Endothelial cell of umbilical vein (primary cell): ENCODE data around the gene LRP5. TPM values are rescaled to one million over a fixed set of nuclear protein-coding genes. Genes with fewer than 3 reads are reported as not detected.

Experiments
- BruUV-seq: library from RNA; stranded (reverse); fragments of 400-500 nt; replicated peaks from 2 replicates; lab custom pipeline; 2021; lab: Mats Ljungman, UMichigan
- CTCF ChIA-PET: fragments of 300-600, 350-600 bp; sonication (Branson Sonifier 250); formaldehyde crosslinking; loops from one replicate; lab custom pipeline; 2021; ENCODE audit warnings: antibody characterized with exemption, inconsistent platforms; lab: Charles Lee
- POLR2A ChIA-PET: fragments of 300-600, 350-600 bp; sonication (Branson Sonifier 250); formaldehyde crosslinking; loops from one replicate; lab custom pipeline; 2021; ENCODE audit warnings: antibody characterized with exemption, inconsistent platforms; lab: Charles Lee
- DNase-seq: peaks from one replicate; pipeline ENCODE4 v3.0.0-alpha.2; 2011; ENCODE audit warnings: low read depth, low spot score
- FAIRE-seq: peaks from 2 replicates; lab custom pipeline; 2011; peaks lifted over from hg19 to GRCh38; lab: Jason Lieb, UNC
- H2AFZ ChIP-seq: 2 replicates; pipeline ENCODE4 v1.6.0; 2012; ENCODE audit warnings: low read depth, low read length, control low read depth, inconsistent platforms
- H3K27ac ChIP-seq: 2 replicates; pipeline ENCODE4 v1.5.1; 2011; ENCODE audit warnings: low read depth, mild to moderate bottlenecking, control low read depth, low read length, moderate library complexity; ENCODE audit not compliant: insufficient read depth
- H3K27me3 ChIP-seq, 2 experiments: 2 replicates each; pipeline versions ENCODE4 v1.6.0 to v1.6.1; 2011; ENCODE audit warnings: low read length in 2 of 2, mixed read lengths in 1 of 2; ENCODE audit not compliant: control insufficient read depth in 2 of 2, insufficient read depth in 2 of 2
- H3K36me3 ChIP-seq, 2 experiments: 2 replicates in 1 of 2; 3 replicates in 1 of 2; pipeline ENCODE4 v1.5.1; 2011; ENCODE audit warnings: low read length in 2 of 2, mild to moderate bottlenecking in 1 of 2, moderate library complexity in 1 of 2; ENCODE audit not compliant: control insufficient read depth in 2 of 2, insufficient read depth in 2 of 2; ENCODE audit errors: extremely low read depth in 1 of 2
- H3K4me1 ChIP-seq: 3 replicates; pipeline ENCODE4 v1.5.1; 2011; ENCODE audit warnings: mild to moderate bottlenecking, low read length; ENCODE audit not compliant: control insufficient read depth, insufficient read depth; ENCODE audit errors: extremely low read depth
- H3K4me2 ChIP-seq: 2 replicates; pipeline ENCODE4 v1.6.1; 2011; ENCODE audit warnings: low read length, control low read depth, mixed read lengths; ENCODE audit not compliant: insufficient read depth
- H3K4me3 ChIP-seq, 3 experiments: fragments of 200-600 bp in 1 of 3; sonication (generic), shearing (Covaris generic) in 1 of 3; replicated peaks in 1 of 3; 2 replicates each; pipeline ENCODE4 v1.5.1; 2011 to 2016; ENCODE audit warnings: control low read depth in 3 of 3, low read length in 3 of 3, mild to moderate bottlenecking in 2 of 3, inconsistent platforms in 1 of 3, low read depth in 1 of 3, moderate library complexity in 1 of 3; ENCODE audit not compliant: insufficient read depth in 1 of 3
- H3K79me2 ChIP-seq: 2 replicates; pipeline ENCODE4 v1.6.0; 2012; ENCODE audit warnings: low read length, inconsistent platforms; ENCODE audit not compliant: control insufficient read depth, insufficient read depth
- H3K9ac ChIP-seq: replicated peaks from 2 replicates; pipeline ENCODE3; 2011; ENCODE audit warnings: low read length, control low read depth; ENCODE audit not compliant: insufficient read depth; ENCODE audit errors: extremely low read depth
- H3K9me1 ChIP-seq: replicated peaks from 3 replicates; pipeline ENCODE4 v1.6.0; 2011; ENCODE audit warnings: mild to moderate bottlenecking, low read length; ENCODE audit not compliant: control insufficient read depth, insufficient read depth; ENCODE audit errors: extremely low read depth
- H3K9me3 ChIP-seq: replicated peaks from 2 replicates; pipeline ENCODE4 v1.5.1; 2012; ENCODE audit warnings: low read length, inconsistent platforms; ENCODE audit not compliant: control insufficient read depth, insufficient read depth
- H4K20me1 ChIP-seq: replicated peaks from 2 replicates; pipeline ENCODE3; 2011; ENCODE audit warnings: mild to moderate bottlenecking, low read length; ENCODE audit not compliant: control insufficient read depth, insufficient read depth; ENCODE audit errors: extremely low read depth
- EZH2 ChIP-seq: IDR thresholded peaks from 2 replicates; pipeline ENCODE4 v1.6.1; 2012; ENCODE audit warnings: borderline replicate concordance, low read depth, mild to moderate bottlenecking, moderate library complexity, low read length, inconsistent platforms; ENCODE audit not compliant: severe bottlenecking
- FOS ChIP-seq: IDR thresholded peaks from 2 replicates; pipeline ENCODE4 v1.6.1; 2011; ENCODE audit warnings: mild to moderate bottlenecking, low read length, moderate library complexity, borderline replicate concordance; ENCODE audit not compliant: insufficient read depth
- GATA2 ChIP-seq: IDR thresholded peaks from 2 replicates; pipeline ENCODE4 v1.7.0; 2011; ENCODE audit warnings: low read depth, mild to moderate bottlenecking, moderate library complexity, mixed read lengths, low read length; ENCODE audit not compliant: insufficient read length, insufficient read depth
- JUN ChIP-seq: IDR thresholded peaks from 2 replicates; pipeline ENCODE4 v1.6.1; 2011; ENCODE audit warnings: borderline replicate concordance, low read depth; ENCODE audit not compliant: insufficient read length, insufficient read depth
- MYC ChIP-seq: IDR thresholded peaks from one replicate; pipeline ENCODE4 v1.6.1; 2011; ENCODE audit warnings: mild to moderate bottlenecking, low read depth, low read length
- POLR2A ChIP-seq: IDR thresholded peaks from 2 replicates; pipeline ENCODE4 v1.6.1; 2012; ENCODE audit warnings: low read depth, mild to moderate bottlenecking, control low read depth, low read length
- POLR2AphosphoS5 ChIP-seq: IDR thresholded peaks from 2 replicates; pipeline ENCODE4 v1.6.1; 2012; ENCODE audit warnings: low read depth, mild to moderate bottlenecking, control low read depth, low read length, moderate library complexity; ENCODE audit not compliant: insufficient read depth
- dilution Hi-C: fragments of 300-500 bp; cut with MboI; formaldehyde crosslinking; loops from one replicate; pipeline ENCODE4 v1.15.0; 2019; ENCODE audit warnings: low sequenced_read_pairs; ENCODE audit not compliant: extremely low pct_ligation_motif_present
- intact Hi-C: fragments of 100-400 bp; cut with micrococcal nuclease; formaldehyde crosslinking; loops from one replicate; pipeline ENCODE4 v1.10.0; 2022
- polyA plus RNA-seq, 4 experiments: library from polyadenylated mRNA; depleted of rRNA in 3 of 4; stranded (reverse) in 3 of 4; unstranded in 1 of 4; fragments of >200 nt; gene quantifications; 2 replicates each; pipeline versions ENCODE4 v1.2.1 to v1.2.3, GENCODE V29; 2011 to 2012; ENCODE audit warnings: missing spikeins in 1 of 4
- total RNA-seq: library from RNA; stranded (reverse); gene quantifications from 2 replicates; pipeline ENCODE4 v1.2.3, GENCODE V29; 2021
- TF ChIP-seq, protein P1 (sequence below): IDR thresholded peaks from 2 replicates; pipeline ENCODE4 v1.6.1; 2011; ENCODE audit not compliant: insufficient read depth, insufficient read length
- TF ChIP-seq, protein P2 (sequence below), 2 donors: IDR thresholded peaks; 1 replicate in 1 of 2; 2 replicates in 1 of 2; pipeline ENCODE4 v1.5.1; 2011; ENCODE audit warnings: low read length in 2 of 2, mild to moderate bottlenecking in 2 of 2, moderate library complexity in 2 of 2, control low read depth in 1 of 2, inconsistent platforms in 1 of 2, low read depth in 1 of 2; ENCODE audit not compliant: insufficient read depth in 1 of 2; ENCODE audit errors: extremely low read depth in 1 of 2

The LRP5 gene
- total and polyA plus RNA-seq, 2 donors (not counting 3 experiments of a cell fraction or from before 2014, with no cell fraction given) = 35.1 to 51.8 TPM

GRCh38 chr11:68350759-68351449, 38.5 kb downstream of the LRP5 start:
- peaks cover 0 to 12% of the 10 kb centered on the region in 2 experiments for H3K36me3 ChIP-seq
- no peak overlapping the region for H2AFZ ChIP-seq
- intact Hi-C loops (no loop called here), dilution Hi-C loops (no loop called here)
- no peak overlapping the region for H3K4me3 ChIP-seq
- POLR2A ChIA-PET = no interaction called here
- H3K79me2 ChIP-seq = no peaks in the 10 kb centered on the region
- no peak overlapping the region for H3K9ac ChIP-seq
- H3K9me3 ChIP-seq = no peaks in the 10 kb centered on the region
- BruUV-seq = no TSS peak
- H3K9me1 ChIP-seq = no peaks in the 10 kb centered on the region
- H4K20me1 ChIP-seq = no peaks in the 10 kb centered on the region
- CTCF ChIA-PET = interaction anchor here (1.2 kb wide), 1 partner anchor 22 kb away, joined by 3 read pairs; no protein-coding TSS in a partner anchor
- H3K4me1 ChIP-seq = peaks cover 2% of the 10 kb centered on the region
- no peak overlapping the region for H3K4me2 ChIP-seq
- no peak for FAIRE-seq
- no peak overlapping the region for H3K27ac ChIP-seq
- no peak for DNase-seq
- H3K27me3 ChIP-seq = no peaks in the 10 kb centered on the region
- TF ChIP-seq EZH2 = no peak
- no peak for TF ChIP-seq POLR2AphosphoS5
- TF ChIP-seq JUN = no peak
- TF ChIP-seq, protein P1, sequence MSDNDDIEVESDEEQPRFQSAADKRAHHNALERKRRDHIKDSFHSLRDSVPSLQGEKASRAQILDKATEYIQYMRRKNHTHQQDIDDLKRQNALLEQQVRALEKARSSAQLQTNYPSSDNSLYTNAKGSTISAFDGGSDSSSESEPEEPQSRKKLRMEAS = no peak
- TF ChIP-seq, protein P2, sequence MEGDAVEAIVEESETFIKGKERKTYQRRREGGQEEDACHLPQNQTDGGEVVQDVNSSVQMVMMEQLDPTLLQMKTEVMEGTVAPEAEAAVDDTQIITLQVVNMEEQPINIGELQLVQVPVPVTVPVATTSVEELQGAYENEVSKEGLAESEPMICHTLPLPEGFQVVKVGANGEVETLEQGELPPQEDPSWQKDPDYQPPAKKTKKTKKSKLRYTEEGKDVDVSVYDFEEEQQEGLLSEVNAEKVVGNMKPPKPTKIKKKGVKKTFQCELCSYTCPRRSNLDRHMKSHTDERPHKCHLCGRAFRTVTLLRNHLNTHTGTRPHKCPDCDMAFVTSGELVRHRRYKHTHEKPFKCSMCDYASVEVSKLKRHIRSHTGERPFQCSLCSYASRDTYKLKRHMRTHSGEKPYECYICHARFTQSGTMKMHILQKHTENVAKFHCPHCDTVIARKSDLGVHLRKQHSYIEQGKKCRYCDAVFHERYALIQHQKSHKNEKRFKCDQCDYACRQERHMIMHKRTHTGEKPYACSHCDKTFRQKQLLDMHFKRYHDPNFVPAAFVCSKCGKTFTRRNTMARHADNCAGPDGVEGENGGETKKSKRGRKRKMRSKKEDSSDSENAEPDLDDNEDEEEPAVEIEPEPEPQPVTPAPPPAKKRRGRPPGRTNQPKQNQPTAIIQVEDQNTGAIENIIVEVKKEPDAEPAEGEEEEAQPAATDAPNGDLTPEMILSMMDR (IDR thresholded peaks at IDR 0.05; ENCODE audit: extremely low read depth in 1 of 2, insufficient read depth in 1 of 2, low read depth in 1 of 2, low read length in 2 of 2) = no peak
- no peak for TF ChIP-seq POLR2A
- TF ChIP-seq GATA2 = no peak
- TF ChIP-seq MYC = no peak
- no peak for TF ChIP-seq FOS
